CD4-positive, alpha-beta T cell treated with Interleukin-1 beta for 1 hour (primary cell): Measurements from ENCODE around the gene RACK1.

ENCODE experiments used
- DNase-seq, 2 donors: peaks; one replicate each; pipeline ENCODE4 v3.0.0-alpha.2; 2020 to 2022

The RACK1 gene

GRCh38 chr5:181193656-181194055 is 50.0 kb downstream of the RACK1 start:
- DNase-seq: no peak

- no peak for DNase-seq
Measured at GRCh38 chr5:181192337-181193046, 51.2 kb downstream of the RACK1 start.

- DNase-seq: peak; percentile 97 to 98
Measured at GRCh38 chr5:181191526-181192336, 52.0 kb downstream of the RACK1 start.

- DNase-seq: peak in 1 of 2 donors; percentile 47
Measured at GRCh38 chr5:181190711-181191525, 52.8 kb downstream of the RACK1 start.

GRCh38 chr5:181189962-181190710 is 53.6 kb downstream of the RACK1 start:
- DNase-seq: peak in 1 of 2 donors; percentile 45

- DNase-seq: peak in 1 of 2 donors; percentile 63
Measured at GRCh38 chr5:181189363-181189961, 54.2 kb downstream of the RACK1 start.

- DNase-seq: peak; percentile 83 to 87
Measured at GRCh38 chr5:181188700-181189362, 54.9 kb downstream of the RACK1 start.

- DNase-seq: peak; percentile 66 to 67
Measured at GRCh38 chr5:181187500-181188213, 56.0 kb downstream of the RACK1 start.

GRCh38 chr5:181186986-181187499 is 56.7 kb downstream of the RACK1 start:
- no peak for DNase-seq
